WERI-Rb-1 (cell line): ENCODE data around the gene GTF2B.
"Not testable (repeated sequence)": the region's sequence is repeated elsewhere in the genome, so short reads cannot be mapped to it uniquely, and the experiment has no call there.

Source experiments
- DNase-seq: peaks from one replicate; pipeline ENCODE4 v3.0.0-alpha.2; 2020
- H3K27ac ChIP-seq: fragments of 250-450 bp; sonication (Bioruptor Pico); 2 replicates; pipeline ENCODE4 v1.5.1; 2020; ENCODE audit warnings: mild to moderate bottlenecking, moderate library complexity
- H3K27me3 ChIP-seq: fragments of 250-450 bp; sonication (Bioruptor Pico); 2 replicates; pipeline ENCODE4 v1.5.1; 2021; ENCODE audit warnings: mild to moderate bottlenecking, low read depth, moderate library complexity; ENCODE audit not compliant: insufficient read depth, severe bottlenecking
- H3K36me3 ChIP-seq: fragments of 250-450 bp; sonication (Bioruptor Pico); 2 replicates; pipeline ENCODE4 v1.5.1; 2020; ENCODE audit warnings: mild to moderate bottlenecking, moderate library complexity
- H3K4me3 ChIP-seq: 2 replicates; pipeline ENCODE4 v1.5.1; 2011; ENCODE audit warnings: low read depth, mild to moderate bottlenecking, control low read depth, low read length
- H3K9me3 ChIP-seq: fragments of 250-450 bp; sonication (Bioruptor Pico); 2 replicates; pipeline ENCODE4 v1.5.1; 2021; ENCODE audit warnings: mild to moderate bottlenecking, moderate library complexity; ENCODE audit not compliant: severe bottlenecking
- TF ChIP-seq, protein P1 (sequence below): IDR thresholded peaks from 2 replicates; pipeline ENCODE4 v1.5.1; 2011; ENCODE audit warnings: low read depth, mild to moderate bottlenecking, control low read depth, inconsistent platforms, low read length

Gene GTF2B, protein sequence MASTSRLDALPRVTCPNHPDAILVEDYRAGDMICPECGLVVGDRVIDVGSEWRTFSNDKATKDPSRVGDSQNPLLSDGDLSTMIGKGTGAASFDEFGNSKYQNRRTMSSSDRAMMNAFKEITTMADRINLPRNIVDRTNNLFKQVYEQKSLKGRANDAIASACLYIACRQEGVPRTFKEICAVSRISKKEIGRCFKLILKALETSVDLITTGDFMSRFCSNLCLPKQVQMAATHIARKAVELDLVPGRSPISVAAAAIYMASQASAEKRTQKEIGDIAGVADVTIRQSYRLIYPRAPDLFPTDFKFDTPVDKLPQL

GRCh38 chr1:88891318-88891950 is at the start of gene GTF2B:
TSS of gene GTF2B (minus strand) at chr1:88891567. CDS start at chr1:88891499, 68 bp downstream.
- peak; percentile 92 for DNase-seq
- peaks cover 19% of the 10 kb centered on the region for H3K36me3 ChIP-seq
- peak within 1 kb of the TSS; percentile 97 for H3K4me3 ChIP-seq
- H3K27ac ChIP-seq: peak within 1 kb of the TSS; percentile 90
- H3K27me3 ChIP-seq: no peaks in the 10 kb centered on the region
- TF ChIP-seq, protein P1, sequence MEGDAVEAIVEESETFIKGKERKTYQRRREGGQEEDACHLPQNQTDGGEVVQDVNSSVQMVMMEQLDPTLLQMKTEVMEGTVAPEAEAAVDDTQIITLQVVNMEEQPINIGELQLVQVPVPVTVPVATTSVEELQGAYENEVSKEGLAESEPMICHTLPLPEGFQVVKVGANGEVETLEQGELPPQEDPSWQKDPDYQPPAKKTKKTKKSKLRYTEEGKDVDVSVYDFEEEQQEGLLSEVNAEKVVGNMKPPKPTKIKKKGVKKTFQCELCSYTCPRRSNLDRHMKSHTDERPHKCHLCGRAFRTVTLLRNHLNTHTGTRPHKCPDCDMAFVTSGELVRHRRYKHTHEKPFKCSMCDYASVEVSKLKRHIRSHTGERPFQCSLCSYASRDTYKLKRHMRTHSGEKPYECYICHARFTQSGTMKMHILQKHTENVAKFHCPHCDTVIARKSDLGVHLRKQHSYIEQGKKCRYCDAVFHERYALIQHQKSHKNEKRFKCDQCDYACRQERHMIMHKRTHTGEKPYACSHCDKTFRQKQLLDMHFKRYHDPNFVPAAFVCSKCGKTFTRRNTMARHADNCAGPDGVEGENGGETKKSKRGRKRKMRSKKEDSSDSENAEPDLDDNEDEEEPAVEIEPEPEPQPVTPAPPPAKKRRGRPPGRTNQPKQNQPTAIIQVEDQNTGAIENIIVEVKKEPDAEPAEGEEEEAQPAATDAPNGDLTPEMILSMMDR: no peak
- no peaks in the 10 kb centered on the region for H3K9me3 ChIP-seq

- H3K36me3 ChIP-seq, H3K27me3 ChIP-seq, H3K27ac ChIP-seq, H3K9me3 ChIP-seq, DNase-seq, H3K4me3 ChIP-seq: not testable (repeated sequence)
These were observed 47.2 kb upstream of the GTF2B start for GRCh38 chr1:88938528-88938927.

DNA sequence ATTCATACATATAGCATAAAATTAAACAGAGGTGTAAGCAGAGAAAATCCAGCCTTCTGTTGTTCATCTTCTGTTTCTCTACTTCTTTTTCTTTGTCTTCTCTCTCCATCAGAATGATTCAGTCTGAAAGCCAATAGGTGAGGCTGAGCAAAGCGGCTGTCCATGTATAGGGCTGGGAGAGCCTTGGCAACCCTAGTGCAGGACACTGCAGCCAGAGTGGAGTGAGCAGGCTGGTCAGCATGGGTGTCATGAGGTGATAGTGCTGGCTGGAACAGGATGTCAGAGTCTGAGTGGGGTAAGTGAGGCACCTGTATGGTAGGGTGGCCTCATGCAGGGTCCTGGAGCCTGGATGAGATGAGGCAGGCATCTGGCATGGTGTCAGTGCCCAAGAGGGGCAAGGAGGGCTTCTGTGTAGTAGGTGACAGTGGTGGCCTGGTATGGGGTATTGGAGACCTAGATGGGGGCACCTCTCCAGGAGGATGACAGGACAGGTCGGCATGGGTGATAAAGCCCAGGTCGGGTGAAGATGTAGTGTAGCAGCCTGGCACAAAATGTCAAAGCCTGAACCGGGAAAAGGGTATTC is 45.5 kb upstream of the GTF2B start:
- DNase-seq: no peak
- Histone ChIP-seq H3K27ac (no peak overlapping the region), H3K27me3 (no peaks in the 10 kb centered on the region), H3K36me3 (peaks cover 4% of the 10 kb centered on the region; the same call in 1 of the 2 replicates), H3K4me3 (no peak overlapping the region), H3K9me3 (no peaks in the 10 kb centered on the region)
- TF ChIP-seq, protein P1: no peak

DNA sequence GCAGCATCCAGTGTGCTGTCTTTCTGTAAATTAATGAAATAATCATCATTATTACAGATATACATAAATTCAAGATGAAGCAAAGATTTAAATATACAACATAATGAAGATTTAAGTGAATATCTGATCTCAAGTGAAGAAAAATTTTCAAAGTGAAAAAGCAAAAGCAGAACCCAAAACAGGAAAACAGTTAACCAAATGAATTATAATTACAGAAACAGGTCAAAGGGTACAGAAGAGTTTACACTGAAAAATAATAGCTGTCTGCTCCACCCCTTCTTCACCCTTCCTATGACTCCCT is 44.8 kb upstream of the GTF2B start:
- TF ChIP-seq, protein P1: no peak
- H3K27ac ChIP-seq: no peak overlapping the region
- no peak for DNase-seq
- H3K27me3 ChIP-seq: no peaks in the 10 kb centered on the region
- H3K9me3 ChIP-seq: no peaks in the 10 kb centered on the region
- H3K4me3 ChIP-seq: no peak overlapping the region
- peaks cover 4% of the 10 kb centered on the region; the same call in 1 of the 2 replicates for H3K36me3 ChIP-seq

DNA sequence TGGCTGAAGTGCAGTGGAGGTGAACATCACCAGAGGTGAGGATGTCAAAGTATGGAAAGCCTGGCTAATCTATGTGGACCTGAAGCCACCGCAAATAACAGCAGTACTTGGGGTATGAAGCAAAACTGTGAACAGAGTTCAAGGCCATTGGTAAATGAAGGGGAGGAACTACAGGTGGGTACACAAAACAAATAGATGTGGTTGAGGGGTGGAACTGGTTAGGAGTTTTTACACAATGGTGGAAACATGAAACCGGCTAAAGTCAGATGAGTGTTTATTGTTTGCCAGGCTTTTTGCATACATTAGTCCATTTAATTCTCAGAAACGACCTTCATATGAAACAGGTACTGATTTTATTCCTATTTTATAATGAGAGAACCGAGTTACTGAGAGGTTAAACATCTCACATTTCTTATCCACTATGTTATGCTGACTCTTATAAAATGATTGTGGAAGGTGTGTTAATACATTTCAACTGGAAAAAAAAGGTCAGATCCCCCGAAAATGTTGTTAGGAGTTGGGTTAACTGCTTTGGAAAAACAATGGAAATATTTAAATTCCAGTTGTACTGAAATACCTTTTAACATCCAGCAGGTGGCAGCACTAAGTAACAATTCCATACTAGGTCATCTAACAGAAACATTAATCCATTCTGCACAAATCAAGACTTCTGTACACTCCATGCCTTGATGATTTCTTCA is 44.3 kb upstream of the GTF2B start:
- Histone ChIP-seq H3K36me3 (peaks cover 4% of the 10 kb centered on the region; the same call in 1 of the 2 replicates), H3K9me3 (no peaks in the 10 kb centered on the region), H3K27me3 (no peaks in the 10 kb centered on the region), H3K4me3 (no peak overlapping the region), H3K27ac (no peak overlapping the region)
- no peak for DNase-seq
- TF ChIP-seq, protein P1: peak; percentile 41

DNA sequence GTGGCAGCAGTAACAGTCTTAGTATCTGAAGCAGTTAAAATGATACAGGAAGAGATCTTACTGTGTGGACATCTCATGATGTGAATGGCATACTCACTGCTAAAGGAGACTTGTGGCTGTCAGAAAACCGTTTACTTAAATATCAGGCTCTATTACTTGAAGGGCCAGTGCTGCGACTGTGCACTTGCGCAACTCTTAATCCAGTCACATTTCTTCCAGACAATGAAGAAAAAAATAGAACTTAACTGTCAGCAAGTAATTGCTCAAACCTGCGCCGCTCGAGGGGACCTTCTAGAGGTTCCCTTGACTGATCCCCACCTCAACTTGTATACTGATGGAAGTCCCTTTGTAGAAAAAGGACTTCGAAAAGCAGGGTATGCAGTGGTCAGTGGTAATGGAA is 38.8 kb upstream of the GTF2B start:
- H3K36me3 ChIP-seq, H3K27me3 ChIP-seq, H3K4me3 ChIP-seq, DNase-seq, H3K9me3 ChIP-seq, H3K27ac ChIP-seq: not testable (repeated sequence)
